GM23338 (cell line): ENCODE results near the gene STK4. TPM values are rescaled to one million over a fixed set of nuclear protein-coding genes. Genes with fewer than 3 reads are reported as not detected.

Experiments
- ATAC-seq: fragments of 200-7000 bp; cut with Tn5 transposase; 3 replicates; pipeline ENCODE4 v1.9.1; 2020
- DNase-seq: peaks from one replicate; pipeline ENCODE4 v3.0.0-alpha.2; 2015; ENCODE audit warnings: low spot score
- H2AFZ ChIP-seq: fragments of 200-600 bp; sonication (generic); 2 replicates; pipeline ENCODE4 v1.8.0; 2016; ENCODE audit warnings: antibody characterized with exemption, mild to moderate bottlenecking, moderate library complexity
- H3F3A ChIP-seq: fragments of 200-600 bp; sonication (generic); replicated peaks from 2 replicates; pipeline ENCODE4 v1.8.0; 2017; ENCODE audit warnings: antibody characterized with exemption, mixed run types, low read depth
- H3K27ac ChIP-seq: fragments of 200-600 bp; sonication (generic); 2 replicates; pipeline ENCODE4 v1.6.1; 2016; ENCODE audit warnings: low read depth
- H3K27me3 ChIP-seq: fragments of 200-600 bp; sonication (generic); 2 replicates; pipeline ENCODE4 v1.8.0; 2016; ENCODE audit warnings: mild to moderate bottlenecking, mixed run types, moderate library complexity; ENCODE audit not compliant: insufficient read depth
- H3K36me3 ChIP-seq: fragments of 200-600 bp; sonication (generic); 2 replicates; pipeline ENCODE4 v1.8.0; 2016; ENCODE audit warnings: mild to moderate bottlenecking; ENCODE audit not compliant: insufficient read depth
- H3K4me1 ChIP-seq: fragments of 200-600 bp; sonication (generic); 2 replicates; pipeline ENCODE4 v1.8.0; 2016; ENCODE audit warnings: mild to moderate bottlenecking, moderate library complexity; ENCODE audit not compliant: insufficient read depth
- H3K4me2 ChIP-seq: fragments of 200-600 bp; sonication (generic); 2 replicates; pipeline ENCODE4 v1.7.1; 2017; ENCODE audit warnings: mixed run types
- H3K4me3 ChIP-seq: fragments of 200-600 bp; sonication (generic); 2 replicates; pipeline ENCODE4 v1.6.1; 2016; ENCODE audit warnings: mixed run types
- H3K79me2 ChIP-seq: fragments of 200-600 bp; sonication (generic); replicated peaks from 2 replicates; pipeline ENCODE4 v1.8.0; 2017; ENCODE audit warnings: mild to moderate bottlenecking; ENCODE audit not compliant: insufficient read depth
- H3K9me2 ChIP-seq: fragments of 200-600 bp; sonication (generic); 2 replicates; pipeline ENCODE4 v1.8.0; 2017; ENCODE audit not compliant: insufficient read depth
- H4K20me1 ChIP-seq: fragments of 200-600 bp; sonication (generic); replicated peaks from 2 replicates; pipeline ENCODE4 v1.8.0; 2017; ENCODE audit warnings: mild to moderate bottlenecking; ENCODE audit not compliant: insufficient read depth
- H3K27ac Mint-ChIP-seq: 2 replicates; pipeline ENCODE4 v1.8.0; 2020; ENCODE audit warnings: inconsistent platforms, mild to moderate bottlenecking, moderate library complexity, mixed read lengths
- H3K27me3 Mint-ChIP-seq: 3 replicates; pipeline ENCODE4 v1.8.0; 2022; ENCODE audit warnings: low read depth, mild to moderate bottlenecking, moderate library complexity, mixed read lengths, inconsistent platforms; ENCODE audit not compliant: insufficient read depth, poor library complexity
- H3K36me3 Mint-ChIP-seq: 3 replicates; pipeline ENCODE4 v1.8.0; 2021; ENCODE audit warnings: low read depth, mild to moderate bottlenecking, inconsistent platforms, moderate library complexity, mixed read lengths
- H3K4me1 Mint-ChIP-seq: 3 replicates; pipeline ENCODE4 v1.8.0; 2020; ENCODE audit warnings: mild to moderate bottlenecking, inconsistent platforms, mixed read lengths
- H3K4me3 Mint-ChIP-seq: 3 replicates; pipeline ENCODE4 v1.8.0; 2021; ENCODE audit warnings: moderate library complexity, mild to moderate bottlenecking, inconsistent platforms, mixed read lengths
- H3K9me3 Mint-ChIP-seq: 3 replicates; pipeline ENCODE4 v1.8.0; 2020; ENCODE audit warnings: moderate library complexity, mild to moderate bottlenecking, inconsistent platforms, mixed read lengths
- CREB1 ChIP-seq: fragments of 250-450 bp; sonication (Bioruptor Pico); IDR thresholded peaks from 2 replicates; pipeline ENCODE4 v1.5.0; 2020; ENCODE audit warnings: low read depth, mild to moderate bottlenecking, moderate library complexity
- EZH2 ChIP-seq: fragments of 200-600 bp; sonication (generic); IDR thresholded peaks from one replicate; pipeline ENCODE4 v1.8.0; 2017; ENCODE audit warnings: antibody characterized with exemption, mild to moderate bottlenecking, low read depth; ENCODE audit not compliant: unreplicated experiment
- EZH2phosphoT487 ChIP-seq: fragments of 200-600 bp; sonication (generic); IDR thresholded peaks from one replicate; pipeline ENCODE4 v1.8.1; 2018; ENCODE audit warnings: antibody characterized with exemption; ENCODE audit not compliant: unreplicated experiment
- JUNB ChIP-seq: IDR thresholded peaks from one replicate; pipeline ENCODE4 v1.6.1; 2016; ENCODE audit warnings: antibody characterized with exemption; ENCODE audit not compliant: unreplicated experiment
- NANOG ChIP-seq: IDR thresholded peaks from 2 replicates; pipeline ENCODE4 v1.6.1; 2016; ENCODE audit warnings: antibody characterized with exemption, borderline replicate concordance
- POLR2AphosphoS5 ChIP-seq: IDR thresholded peaks from 2 replicates; pipeline ENCODE4 v1.6.1; 2016; ENCODE audit warnings: antibody characterized with exemption, low read depth
- STAT1 ChIP-seq: IDR thresholded peaks from one replicate; pipeline ENCODE4 v1.6.1; 2016; ENCODE audit warnings: antibody characterized with exemption; ENCODE audit not compliant: unreplicated experiment
- ZNF331 ChIP-seq: fragments of 250-450 bp; sonication (Bioruptor Pico); IDR thresholded peaks from 2 replicates; pipeline ENCODE4 v1.5.0; 2020; ENCODE audit warnings: low read depth, mild to moderate bottlenecking, moderate library complexity
- polyA plus RNA-seq: library from polyadenylated mRNA; unstranded; fragments of >200 nt; fragmentation: Nextera tagmentation; extraction: Ambion mirVana; gene quantifications from 2 replicates; pipeline ENCODE4 v1.2.1, GENCODE V29; 2016
- total RNA-seq: library from RNA; depleted of rRNA; stranded (reverse); fragments of >200 nt; shearing (Covaris generic); gene quantifications from 2 replicates; pipeline ENCODE4 v1.2.3, GENCODE V29; 2014
- TF ChIP-seq, protein P1 (sequence below): IDR thresholded peaks from one replicate; pipeline ENCODE4 v1.6.1; 2018; ENCODE audit warnings: antibody characterized with exemption; ENCODE audit not compliant: unreplicated experiment
- TF ChIP-seq, protein P2 (sequence below): IDR thresholded peaks from 2 replicates; pipeline ENCODE4 v1.6.1; 2016; ENCODE audit warnings: antibody characterized with exemption

Gene STK4
- total and polyA plus RNA-seq, 2 experiments from 2014 or later, result 37.7 to 58.7 TPM

DNA sequence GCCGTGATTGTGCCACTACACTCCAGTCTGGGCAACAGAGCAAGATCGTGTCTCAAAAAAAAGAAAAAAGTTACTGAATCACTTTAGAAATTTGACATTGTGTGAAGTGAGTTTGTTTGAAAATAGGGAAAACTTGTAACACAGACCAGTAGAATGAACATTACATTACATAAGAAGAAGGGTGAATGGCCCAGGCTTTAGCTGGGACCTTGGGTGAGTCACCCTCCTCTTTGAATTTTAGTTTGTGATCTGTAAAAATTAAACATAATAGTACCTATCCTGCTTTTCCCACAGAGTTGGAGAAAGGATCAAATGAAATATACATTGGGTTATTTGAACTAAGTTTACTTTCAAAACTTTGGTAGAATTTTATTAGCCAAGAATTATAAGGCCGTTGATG is 78.3 kb downstream of the STK4 start (continued):
- TF ChIP-seq JUNB (no peak), ZNF331 (CRISPR knock-in tag) (no peak)
- TF ChIP-seq, protein P1, sequence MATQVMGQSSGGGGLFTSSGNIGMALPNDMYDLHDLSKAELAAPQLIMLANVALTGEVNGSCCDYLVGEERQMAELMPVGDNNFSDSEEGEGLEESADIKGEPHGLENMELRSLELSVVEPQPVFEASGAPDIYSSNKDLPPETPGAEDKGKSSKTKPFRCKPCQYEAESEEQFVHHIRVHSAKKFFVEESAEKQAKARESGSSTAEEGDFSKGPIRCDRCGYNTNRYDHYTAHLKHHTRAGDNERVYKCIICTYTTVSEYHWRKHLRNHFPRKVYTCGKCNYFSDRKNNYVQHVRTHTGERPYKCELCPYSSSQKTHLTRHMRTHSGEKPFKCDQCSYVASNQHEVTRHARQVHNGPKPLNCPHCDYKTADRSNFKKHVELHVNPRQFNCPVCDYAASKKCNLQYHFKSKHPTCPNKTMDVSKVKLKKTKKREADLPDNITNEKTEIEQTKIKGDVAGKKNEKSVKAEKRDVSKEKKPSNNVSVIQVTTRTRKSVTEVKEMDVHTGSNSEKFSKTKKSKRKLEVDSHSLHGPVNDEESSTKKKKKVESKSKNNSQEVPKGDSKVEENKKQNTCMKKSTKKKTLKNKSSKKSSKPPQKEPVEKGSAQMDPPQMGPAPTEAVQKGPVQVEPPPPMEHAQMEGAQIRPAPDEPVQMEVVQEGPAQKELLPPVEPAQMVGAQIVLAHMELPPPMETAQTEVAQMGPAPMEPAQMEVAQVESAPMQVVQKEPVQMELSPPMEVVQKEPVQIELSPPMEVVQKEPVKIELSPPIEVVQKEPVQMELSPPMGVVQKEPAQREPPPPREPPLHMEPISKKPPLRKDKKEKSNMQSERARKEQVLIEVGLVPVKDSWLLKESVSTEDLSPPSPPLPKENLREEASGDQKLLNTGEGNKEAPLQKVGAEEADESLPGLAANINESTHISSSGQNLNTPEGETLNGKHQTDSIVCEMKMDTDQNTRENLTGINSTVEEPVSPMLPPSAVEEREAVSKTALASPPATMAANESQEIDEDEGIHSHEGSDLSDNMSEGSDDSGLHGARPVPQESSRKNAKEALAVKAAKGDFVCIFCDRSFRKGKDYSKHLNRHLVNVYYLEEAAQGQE, result no peak

DNA sequence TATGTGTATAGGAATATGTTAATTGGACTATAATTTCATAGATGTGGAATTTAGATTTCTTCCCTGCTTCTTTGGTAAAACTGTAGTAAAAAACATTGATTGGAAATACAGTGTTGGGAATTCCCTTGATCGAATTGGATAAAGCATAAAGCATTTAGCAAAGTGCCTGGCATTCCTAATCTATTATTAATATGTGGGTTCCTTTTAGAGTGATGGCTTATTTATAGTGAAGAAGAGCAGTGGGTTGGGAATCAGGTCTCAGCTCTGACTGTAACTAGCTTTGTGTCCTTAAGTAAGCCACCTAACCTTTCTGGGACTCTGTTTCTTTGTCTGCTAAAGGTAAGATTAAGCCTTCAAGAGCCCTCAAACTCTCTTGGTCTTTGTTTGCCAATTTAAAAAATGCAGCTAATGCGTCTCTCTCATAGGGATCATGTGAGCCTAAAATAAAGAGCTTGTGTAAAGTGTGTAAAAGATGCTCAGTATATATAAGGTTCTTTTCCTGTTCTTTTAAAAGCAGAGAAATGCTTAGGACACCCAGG is 81.3 kb downstream of the STK4 start:
- Mint-ChIP-seq H3K4me1 (peaks cover 23% of the 10 kb centered on the region; the same call in 2 of the 3 replicates), H3K36me3 (peaks cover 10% of the 10 kb centered on the region; the same call in 2 of the 3 replicates), H3K27ac (no peak overlapping the region), H3K4me3 (no peak overlapping the region), H3K9me3 (no peaks in the 10 kb centered on the region), H3K27me3 (peaks cover 3% of the 10 kb centered on the region)
- no peak for ATAC-seq
- no peak overlapping the region for H3K4me2 ChIP-seq
- TF ChIP-seq EZH2phosphoT487 (no peak), CREB1 (CRISPR knock-in tag) (no peak), STAT1 (no peak), NANOG (no peak), POLR2AphosphoS5 (no peak), EZH2 (no peak)
- TF ChIP-seq, protein P2, sequence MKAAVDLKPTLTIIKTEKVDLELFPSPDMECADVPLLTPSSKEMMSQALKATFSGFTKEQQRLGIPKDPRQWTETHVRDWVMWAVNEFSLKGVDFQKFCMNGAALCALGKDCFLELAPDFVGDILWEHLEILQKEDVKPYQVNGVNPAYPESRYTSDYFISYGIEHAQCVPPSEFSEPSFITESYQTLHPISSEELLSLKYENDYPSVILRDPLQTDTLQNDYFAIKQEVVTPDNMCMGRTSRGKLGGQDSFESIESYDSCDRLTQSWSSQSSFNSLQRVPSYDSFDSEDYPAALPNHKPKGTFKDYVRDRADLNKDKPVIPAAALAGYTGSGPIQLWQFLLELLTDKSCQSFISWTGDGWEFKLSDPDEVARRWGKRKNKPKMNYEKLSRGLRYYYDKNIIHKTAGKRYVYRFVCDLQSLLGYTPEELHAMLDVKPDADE, result no peak
- 0 out of 2 replicates have a peak overlapping the region, but pooled peaks have one; percentile 6 for H3K27ac ChIP-seq
- DNase-seq, result no peak
- no peaks in the 10 kb centered on the region for H3K79me2 ChIP-seq
- no peaks in the 10 kb centered on the region for H3K27me3 ChIP-seq
- no peaks in the 10 kb centered on the region for H3K9me2 ChIP-seq
- no peaks in the 10 kb centered on the region for H4K20me1 ChIP-seq
- no peak overlapping the region for H3K4me3 ChIP-seq
- H3F3A ChIP-seq, result no peaks in the 10 kb centered on the region
- H2AFZ ChIP-seq, result no peak overlapping the region
- no peaks in the 10 kb centered on the region for H3K36me3 ChIP-seq
- H3K4me1 ChIP-seq, result peaks cover under 1% of the 10 kb centered on the region; the same call in 1 of the 2 replicates
